ENCODE results near the gene TNFRSF14. TPM values are rescaled to one million over a fixed set of nuclear protein-coding genes. Genes with fewer than 3 reads are reported as not detected.

Gene TNFRSF14
- total and polyA plus RNA-seq, 9 of the 15 experiments (the other 6 are each of a cell fraction or from before 2014, with no cell fraction given) = 0.11 to 2.3 (median 0.68) TPM; not detected in 2

DNA sequence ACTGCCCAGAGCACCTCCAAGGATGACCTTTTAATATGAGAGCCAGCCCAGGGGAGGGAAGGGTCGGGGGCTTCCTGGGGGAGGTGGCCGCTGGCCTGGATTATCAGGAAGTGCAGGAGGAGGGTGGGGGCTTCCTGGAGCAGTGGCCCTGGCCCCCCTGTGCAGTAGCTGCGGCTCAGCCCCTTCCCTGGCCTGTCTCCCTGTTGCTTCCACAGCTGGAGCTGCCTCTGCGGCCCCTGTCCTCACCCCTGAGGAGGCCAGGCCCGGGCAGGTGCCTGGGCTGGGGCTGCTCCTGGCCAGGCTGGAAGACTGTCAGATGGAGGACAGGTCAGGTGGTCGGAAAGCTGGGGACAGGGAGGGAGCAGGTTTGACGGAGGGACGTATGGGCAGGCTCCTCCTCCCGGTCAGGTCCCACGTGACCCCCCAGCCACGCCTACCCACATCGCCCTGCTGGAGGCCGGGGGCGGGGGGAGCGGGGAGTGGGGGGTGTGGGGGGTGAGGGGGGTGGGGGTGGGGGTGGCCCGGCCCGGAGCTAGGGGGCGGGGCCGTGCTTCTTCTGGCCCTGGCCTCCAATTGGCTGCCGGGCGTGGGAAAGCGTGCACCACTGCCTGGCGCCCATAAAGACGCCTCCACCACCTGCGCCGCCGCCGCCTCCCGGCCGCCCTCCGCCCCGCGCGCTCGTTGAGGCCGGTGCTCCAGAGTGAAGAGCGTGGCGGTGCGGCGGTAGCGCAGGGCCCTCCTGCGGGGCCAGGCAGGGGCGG lies 10.2 kb upstream of the TNFRSF14 start (continued):
- TF ChIP-seq ZBTB49 (CRISPR knock-in tag; IDR thresholded peaks at IDR 0.05; ENCODE audit: borderline replicate concordance) (no peak), ZNF23 (CRISPR knock-in tag; IDR thresholded peaks at IDR 0.05) (no peak), ZNF695 (CRISPR knock-in tag; IDR thresholded peaks at IDR 0.05) (no peak), ATF7 (IDR thresholded peaks at IDR 0.05) (peak; percentile 32; the same call in 1 of the 2 replicates), TCF3 (CRISPR knock-in tag; IDR thresholded peaks at IDR 0.05) (no peak), ZNF280B (CRISPR knock-in tag; IDR thresholded peaks at IDR 0.05) (no peak), ZC3H4 (CRISPR knock-in tag; IDR thresholded peaks at IDR 0.05; ENCODE audit: borderline replicate concordance) (no peak), SFPQ (IDR thresholded peaks at IDR 0.05; ENCODE audit: low read depth, low read length) (no peak), HNRNPH1 (optimal IDR thresholded peaks at IDR 0.05; ENCODE audit: low read depth, low read length) (no peak), RBM14 (IDR thresholded peaks at IDR 0.05; ENCODE audit: borderline replicate concordance, insufficient read depth, low read depth, low read length) (no peak), PHF8 (IDR thresholded peaks at IDR 0.05; ENCODE audit: borderline replicate concordance, low read length) (peak; percentile 55; the same call in 1 of the 2 replicates), YBX1 (IDR thresholded peaks at IDR 0.05) (no peak), LARP7 (IDR thresholded peaks at IDR 0.05) (no peak), MYNN (IDR thresholded peaks at IDR 0.05) (no peak), MYNN (CRISPR knock-in tag; IDR thresholded peaks at IDR 0.05) (no peak), RAD51 (IDR thresholded peaks at IDR 0.05; ENCODE audit: borderline replicate concordance, low read depth) (peak; percentile 95), HNRNPLL (IDR thresholded peaks at IDR 0.05; ENCODE audit: low read depth, low read length, poor library complexity, severe bottlenecking) (peak; percentile 96), BRCA1 (IDR thresholded peaks at IDR 0.05) (no peak), BRCA1 (CRISPR knock-in tag; IDR thresholded peaks at IDR 0.05) (no peak), RNF2 (IDR thresholded peaks at IDR 0.05) (0 out of 2 replicates have a peak, but pooled peaks have one; percentile 32), ZNF41 (CRISPR knock-in tag; conservative IDR thresholded peaks at IDR 0.05) (no peak), ZFP1 (CRISPR knock-in tag; IDR thresholded peaks at IDR 0.05) (no peak)
- TF ChIP-seq, protein P1, sequence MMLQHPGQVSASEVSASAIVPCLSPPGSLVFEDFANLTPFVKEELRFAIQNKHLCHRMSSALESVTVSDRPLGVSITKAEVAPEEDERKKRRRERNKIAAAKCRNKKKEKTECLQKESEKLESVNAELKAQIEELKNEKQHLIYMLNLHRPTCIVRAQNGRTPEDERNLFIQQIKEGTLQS (IDR thresholded peaks at IDR 0.05) = no peak
- TF ChIP-seq, protein P1 (CRISPR knock-in tag; conservative IDR thresholded peaks at IDR 0.05) = no peak
